Measurements from ENCODE around the gene KIF3B. TPM values are rescaled to one million over a fixed set of nuclear protein-coding genes. Genes with fewer than 3 reads are reported as not detected.
"Not testable (repeated sequence)": the region's sequence is repeated elsewhere in the genome, so short reads cannot be mapped to it uniquely, and the experiment has no call there.

KIF3B gene
- total and polyA plus RNA-seq, 3 experiments from 2014 or later: 5.7 to 61.6 (median 61.0) TPM

- H3K27me3 ChIP-seq (ENCODE audit: insufficient read depth, low read length, poor library complexity, severe bottlenecking): no peaks in the 10 kb centered on the region
- no peak overlapping the region for H3K4me3 ChIP-seq (ENCODE audit: low read length)
- Mint-ChIP-seq H3K27me3 (no peaks in the 10 kb centered on the region), H3K9me3 (no peaks in the 10 kb centered on the region), H3K27ac (peak overlapping the region; percentile 10 to 86 (median 68)), H3K36me3 (peaks cover 0 to 16% (median 2%) of the 10 kb centered on the region in 3 donors), H3K4me3 (no peak overlapping the region), H3K4me1 (peaks cover 56 to 79% (median 76%) of the 10 kb centered on the region in 3 donors)
- POLR2A ChIA-PET: no interaction called here
- H3K4me1 ChIP-seq (ENCODE audit: insufficient read depth, low read length): peaks cover 41% of the 10 kb centered on the region
- no peaks in the 10 kb centered on the region for H3K36me3 ChIP-seq (ENCODE audit: insufficient read depth, low read length)
- no peak overlapping the region for H3K27ac ChIP-seq (ENCODE audit: low read depth, low read length)
- CTCF ChIA-PET: no interaction called here
- no peak for DNase-seq
- no peaks in the 10 kb centered on the region for H3K9me3 ChIP-seq (ENCODE audit: low read length)
Measured at GRCh38 chr20:32281711-32282110, 4.3 kb downstream of the KIF3B start.

GRCh38 chr20:32282461-32282860 lies 5.0 kb downstream of the KIF3B start:
- H3K27me3 ChIP-seq (ENCODE audit: insufficient read depth, low read length, poor library complexity, severe bottlenecking): no peaks in the 10 kb centered on the region
- ChIA-PET CTCF (no interaction called here), POLR2A (no interaction called here)
- no peak overlapping the region for H3K27ac ChIP-seq (ENCODE audit: low read depth, low read length)
- Mint-ChIP-seq H3K4me3 (no peak overlapping the region), H3K9me3 (no peaks in the 10 kb centered on the region), H3K4me1 (peaks cover 52 to 75% (median 72%) of the 10 kb centered on the region in 3 donors), H3K27me3 (no peaks in the 10 kb centered on the region), H3K27ac (peak overlapping the region in 6 of 8 donors; percentile 44 to 86 (median 68)), H3K36me3 (peaks cover 0 to 13% (median 2%) of the 10 kb centered on the region in 3 donors)
- no peak for DNase-seq
- H3K4me3 ChIP-seq (ENCODE audit: low read length): no peak overlapping the region
- no peaks in the 10 kb centered on the region for H3K9me3 ChIP-seq (ENCODE audit: low read length)
- peaks cover 42% of the 10 kb centered on the region for H3K4me1 ChIP-seq (ENCODE audit: insufficient read depth, low read length)
- H3K36me3 ChIP-seq (ENCODE audit: insufficient read depth, low read length): no peaks in the 10 kb centered on the region

GRCh38 chr20:32285082-32285620 lies 7.7 kb downstream of the KIF3B start:
- Mint-ChIP-seq H3K9me3 (no peaks in the 10 kb centered on the region), H3K36me3 (peaks cover 0 to 18% (median 2%) of the 10 kb centered on the region in 3 donors), H3K27ac (peak overlapping the region; percentile 72 to 97 (median 80)), H3K27me3 (no peaks in the 10 kb centered on the region), H3K4me3 (peak overlapping the region in 5 of 7 donors; percentile 21 to 62 (median 36)), H3K4me1 (peaks cover 44 to 64% (median 58%) of the 10 kb centered on the region in 3 donors)
- Histone ChIP-seq H3K4me1 (ENCODE audit: insufficient read depth, low read length) (peaks cover 29% of the 10 kb centered on the region), H3K27me3 (ENCODE audit: insufficient read depth, low read length, poor library complexity, severe bottlenecking) (no peaks in the 10 kb centered on the region), H3K9me3 (ENCODE audit: low read length) (no peaks in the 10 kb centered on the region), H3K36me3 (ENCODE audit: insufficient read depth, low read length) (no peaks in the 10 kb centered on the region), H3K4me3 (ENCODE audit: low read length) (no peak overlapping the region), H3K27ac (ENCODE audit: low read depth, low read length) (peak overlapping the region; percentile 57)
- ChIA-PET POLR2A (interaction anchor here (0.6 to 1.4 kb wide), 2 partner anchors 74 to 95 kb away, joined by 3 to 4 read pairs; no protein-coding TSS in a partner anchor), CTCF (interaction anchor here (1.0 to 1.3 kb wide), 2 partner anchors 32 to 74 kb away, joined by 3 to 4 read pairs; no protein-coding TSS in a partner anchor)
- no peak for DNase-seq

- Mint-ChIP-seq H3K4me1 (peaks cover 44 to 61% (median 56%) of the 10 kb centered on the region in 3 donors), H3K4me3 (peak overlapping the region; percentile 21 to 74 (median 51)), H3K27me3 (no peaks in the 10 kb centered on the region), H3K36me3 (peaks cover 0 to 17% (median 2%) of the 10 kb centered on the region in 3 donors), H3K9me3 (no peaks in the 10 kb centered on the region), H3K27ac (peak overlapping the region; percentile 72 to 97 (median 80))
- CTCF ChIA-PET: interaction anchor here (1.0 to 1.3 kb wide), 2 partner anchors 31 to 73 kb away, joined by 3 to 4 read pairs; no protein-coding TSS in a partner anchor
- no peaks in the 10 kb centered on the region for H3K9me3 ChIP-seq (ENCODE audit: low read length)
- POLR2A ChIA-PET: interaction anchor here (0.6 to 1.4 kb wide), 4 partner anchors 10 to 95 kb away, joined by 3 to 5 read pairs (median 4); no protein-coding TSS in a partner anchor
- H3K4me1 ChIP-seq (ENCODE audit: insufficient read depth, low read length): peaks cover 29% of the 10 kb centered on the region
- peak overlapping the region; percentile 57 for H3K27ac ChIP-seq (ENCODE audit: low read depth, low read length)
- H3K36me3 ChIP-seq (ENCODE audit: insufficient read depth, low read length): no peaks in the 10 kb centered on the region
- no peaks in the 10 kb centered on the region for H3K27me3 ChIP-seq (ENCODE audit: insufficient read depth, low read length, poor library complexity, severe bottlenecking)
- DNase-seq: peak in 4 of 5 donors; percentile 8 to 61 (median 32)
- no peak overlapping the region for H3K4me3 ChIP-seq (ENCODE audit: low read length)
Measured at GRCh38 chr20:32285621-32286371, 8.3 kb downstream of the KIF3B start.

- Mint-ChIP-seq H3K27me3 (no peaks in the 10 kb centered on the region), H3K9me3 (no peaks in the 10 kb centered on the region), H3K27ac (peak overlapping the region in 6 of 8 donors; percentile 32 to 85 (median 74)), H3K4me3 (no peak overlapping the region), H3K36me3 (peaks cover 0 to 8% (median 0%) of the 10 kb centered on the region in 3 donors), H3K4me1 (peaks cover 38 to 53% (median 41%) of the 10 kb centered on the region in 3 donors)
- DNase-seq: no peak
- ChIA-PET POLR2A (interaction anchor here (0.6 kb wide), 1 partner anchor 71 kb away, joined by 3 read pairs; the partner anchor contains the start of gene ASXL1), CTCF (no interaction called here)
- H3K27me3 ChIP-seq (ENCODE audit: insufficient read depth, low read length, poor library complexity, severe bottlenecking): no peaks in the 10 kb centered on the region
- H3K4me1 ChIP-seq (ENCODE audit: insufficient read depth, low read length): peaks cover 29% of the 10 kb centered on the region
- H3K4me3 ChIP-seq (ENCODE audit: low read length): no peak overlapping the region
- H3K36me3 ChIP-seq (ENCODE audit: insufficient read depth, low read length): no peaks in the 10 kb centered on the region
- no peak overlapping the region for H3K27ac ChIP-seq (ENCODE audit: low read depth, low read length)
- H3K9me3 ChIP-seq (ENCODE audit: low read length): no peaks in the 10 kb centered on the region
Measured at GRCh38 chr20:32287231-32287638, 9.8 kb downstream of the KIF3B start.

- H3K27me3 Mint-ChIP-seq: no peaks in the 10 kb centered on the region
- Histone ChIP-seq H3K4me3 (ENCODE audit: low read length) (no peak overlapping the region), H3K27me3 (ENCODE audit: insufficient read depth, low read length, poor library complexity, severe bottlenecking) (no peaks in the 10 kb centered on the region), H3K36me3 (ENCODE audit: insufficient read depth, low read length) (no peaks in the 10 kb centered on the region), H3K9me3 (ENCODE audit: low read length) (no peaks in the 10 kb centered on the region), H3K4me1 (ENCODE audit: insufficient read depth, low read length) (peaks cover 29% of the 10 kb centered on the region), H3K27ac (ENCODE audit: low read depth, low read length) (no peak overlapping the region)
- H3K27ac Mint-ChIP-seq: peak overlapping the region in 6 of 8 donors; percentile 4 to 82 (median 54)
- POLR2A ChIA-PET: interaction anchor here (1.3 kb wide), 1 partner anchor 22 kb away, joined by 4 read pairs; no protein-coding TSS in a partner anchor
- no peaks in the 10 kb centered on the region for H3K9me3 Mint-ChIP-seq
- CTCF ChIA-PET: no interaction called here
- peaks cover 38 to 49% (median 44%) of the 10 kb centered on the region in 3 donors for H3K4me1 Mint-ChIP-seq
- H3K4me3 Mint-ChIP-seq: no peak overlapping the region
- H3K36me3 Mint-ChIP-seq: peaks cover 0 to 7% (median 2%) of the 10 kb centered on the region in 3 donors
- DNase-seq: no peak
Measured at GRCh38 chr20:32288225-32288849, 10.9 kb downstream of the KIF3B start.

DNA sequence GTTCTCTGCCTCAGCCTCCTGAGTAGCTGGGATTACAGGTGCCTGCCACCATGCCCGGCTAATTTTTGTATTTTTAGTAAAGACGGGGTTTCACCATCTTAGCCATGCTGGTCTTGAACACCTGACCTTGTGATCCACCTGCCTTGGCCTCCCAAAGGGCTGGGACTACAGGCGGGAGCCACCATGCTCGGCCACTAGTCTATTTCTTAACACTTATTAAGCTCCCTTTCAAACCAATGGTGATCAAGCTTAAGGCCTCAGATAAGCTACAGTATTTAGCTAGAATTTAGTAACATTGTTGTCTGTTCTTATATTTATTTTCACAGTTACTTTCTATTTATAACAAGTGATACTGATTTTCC lies 11.8 kb downstream of the KIF3B start:
- H3K9me3 Mint-ChIP-seq: not testable (repeated sequence)
- CTCF ChIA-PET: interaction anchor here (1.3 kb wide), 1 partner anchor 11 kb away, joined by 5 read pairs; no protein-coding TSS in a partner anchor
- POLR2A ChIA-PET: interaction anchor here (1.3 kb wide), 1 partner anchor 21 kb away, joined by 4 read pairs; no protein-coding TSS in a partner anchor

More for the DNA sequence above, 11.8 kb downstream of the KIF3B start:
- Mint-ChIP-seq H3K27ac (peak overlapping the region in 3 of 8 donors; percentile 33 to 66 (median 57)), H3K4me1 (peaks cover 37 to 47% (median 44%) of the 10 kb centered on the region in 3 donors)
- H3K9me3 ChIP-seq (ENCODE audit: low read length); DNase-seq; H3K4me3 ChIP-seq (ENCODE audit: low read length); H3K36me3 ChIP-seq (ENCODE audit: insufficient read depth, low read length); H3K4me3 Mint-ChIP-seq; H3K27me3 Mint-ChIP-seq; H3K27ac ChIP-seq (ENCODE audit: low read depth, low read length); H3K27me3 ChIP-seq (ENCODE audit: insufficient read depth, low read length, poor library complexity, severe bottlenecking); H3K36me3 Mint-ChIP-seq: not testable (repeated sequence)
- peaks cover 29% of the 10 kb centered on the region for H3K4me1 ChIP-seq (ENCODE audit: insufficient read depth, low read length)

Measured in CD8-positive, alpha-beta memory T cell (primary cell).